HepG2 (cell line): ENCODE data around the gene ARFGEF2. TPM values are rescaled to one million over a fixed set of nuclear protein-coding genes. Genes with fewer than 3 reads are reported as not detected.
A peak's percentile ranks its signal among the peaks of the same experiment; 100 is the strongest.

Experiments used
- AHDC1 ChIP-seq: sonication (generic); formaldehyde crosslinking; IDR thresholded peaks from 2 replicates; pipeline ENCODE4 v1.5.1; 2020; ENCODE audit warnings: mild to moderate bottlenecking, missing genetic modification reagents, borderline replicate concordance
- FOXA1 ChIP-seq, 2 experiments: fragments of 450-650 bp in 1 of 2; sonication (generic) in 1 of 2; formaldehyde crosslinking in 1 of 2; IDR thresholded peaks; 2 replicates each; pipeline versions ENCODE4 v1.4.0 to v1.6.1; 2016 to 2020; ENCODE audit warnings: missing genetic modification reagents in 1 of 2
- FOXK1 ChIP-seq: sonication (generic); formaldehyde crosslinking; IDR thresholded peaks from 2 replicates; pipeline ENCODE4 v1.4.0; 2020; ENCODE audit warnings: low read depth, missing genetic modification reagents, borderline replicate concordance
- ISL2 ChIP-seq: sonication (generic); formaldehyde crosslinking; IDR thresholded peaks from 2 replicates; pipeline ENCODE4 v1.5.0; 2020; ENCODE audit warnings: missing genetic modification reagents
- KDM3A ChIP-seq: IDR thresholded peaks from 2 replicates; pipeline ENCODE4 v1.6.1; 2018; ENCODE audit warnings: low read depth, missing compliant biosample characterization
- LCORL ChIP-seq, 2 experiments: fragments of 450-650 bp in 1 of 2; sonication (generic) in 1 of 2; formaldehyde crosslinking in 1 of 2; IDR thresholded peaks; 2 replicates each; pipeline versions ENCODE4 v1.5.0 to v1.6.1; 2017 to 2020; ENCODE audit warnings: antibody characterized with exemption in 1 of 2, missing genetic modification reagents in 1 of 2
- MED1 ChIP-seq: sonication (generic); formaldehyde crosslinking; IDR thresholded peaks from 2 replicates; pipeline ENCODE4 v1.4.0; 2020; ENCODE audit warnings: missing genetic modification reagents
- PAF1 ChIP-seq: IDR thresholded peaks from 2 replicates; pipeline ENCODE4 v1.6.1; 2016; ENCODE audit warnings: missing genetic modification reagents, missing compliant biosample characterization
- PITX1 ChIP-seq: sonication (generic); formaldehyde crosslinking; IDR thresholded peaks from 2 replicates; pipeline ENCODE4 v1.5.1; 2020; ENCODE audit warnings: mild to moderate bottlenecking, missing genetic modification reagents
- REL ChIP-seq: sonication (generic); formaldehyde crosslinking; conservative IDR thresholded peaks from 2 replicates; pipeline ENCODE4 v1.8.0; 2022; ENCODE audit warnings: mild to moderate bottlenecking, missing genetic modification reagents, moderate library complexity
- SAFB2 ChIP-seq: sonication (generic); formaldehyde crosslinking; IDR thresholded peaks from 2 replicates; pipeline ENCODE4 v1.5.1; 2020; ENCODE audit warnings: missing genetic modification reagents, low read depth, mild to moderate bottlenecking, borderline replicate concordance
- SETDB1 ChIP-seq: sonication (generic); formaldehyde crosslinking; IDR thresholded peaks from 2 replicates; pipeline ENCODE4 v1.5.1; 2020; ENCODE audit warnings: missing genetic modification reagents, mild to moderate bottlenecking, borderline replicate concordance
- TBX3 ChIP-seq: fragments of 450-650 bp; IDR thresholded peaks from 2 replicates; pipeline ENCODE4 v1.6.1; 2017; ENCODE audit warnings: antibody characterized with exemption, mild to moderate bottlenecking, inconsistent platforms, borderline replicate concordance
- TGIF2 ChIP-seq: IDR thresholded peaks from 2 replicates; pipeline ENCODE4 v1.6.1; 2016; ENCODE audit warnings: control low read depth, missing compliant biosample characterization
- WIZ ChIP-seq: sonication (generic); formaldehyde crosslinking; IDR thresholded peaks from 2 replicates; pipeline ENCODE4 v1.5.1; 2020; ENCODE audit warnings: mild to moderate bottlenecking, missing genetic modification reagents
- ZFP1 ChIP-seq: IDR thresholded peaks from 2 replicates; pipeline ENCODE4 v1.6.1; 2016
- ZFP36L2 ChIP-seq: sonication (generic); formaldehyde crosslinking; IDR thresholded peaks from 2 replicates; pipeline ENCODE4 v1.4.0; 2020; ENCODE audit warnings: missing genetic modification reagents
- ZNF253 ChIP-seq: sonication (generic); formaldehyde crosslinking; IDR thresholded peaks from 2 replicates; pipeline ENCODE4 v1.8.0; 2022; ENCODE audit warnings: mild to moderate bottlenecking, missing genetic modification reagents, borderline replicate concordance
- ZNF292 ChIP-seq: sonication (generic); formaldehyde crosslinking; IDR thresholded peaks from 2 replicates; pipeline ENCODE4 v1.8.1; 2022; ENCODE audit warnings: mild to moderate bottlenecking, low read depth, missing genetic modification reagents, borderline replicate concordance
- ZNF317 ChIP-seq: sonication (generic); formaldehyde crosslinking; IDR thresholded peaks from 2 replicates; pipeline ENCODE4 v1.5.0; 2020; ENCODE audit warnings: mild to moderate bottlenecking, missing genetic modification reagents
- polyA plus RNA-seq, 8 experiments: library from polyadenylated mRNA; depleted of rRNA in 3 of 8; stranded (reverse) in 7 of 8; unstranded in 1 of 8; fragments of >200 nt; fragmentation: Illumina TruSeq in 4 of 8; extraction: Trizol in 4 of 8; gene quantifications; 2 replicates each; pipeline versions ENCODE4 v1.2.1 to v1.2.3, GENCODE V29; 2011 to 2016; ENCODE audit warnings: low read depth in 4 of 8, missing spikeins in 1 of 8, mixed read lengths in 1 of 8; ENCODE audit not compliant: insufficient read depth in 1 of 8
- total RNA-seq, 5 experiments: library from RNA; depleted of rRNA; stranded (reverse); fragments of >200 nt; fragmentation: Illumina TruSeq; extraction: Trizol; gene quantifications; 2 replicates each; pipeline ENCODE4 v1.2.3, GENCODE V29; 2016; ENCODE audit warnings: low read depth in 1 of 5
- TF ChIP-seq, protein P1 (sequence below): sonication (generic); formaldehyde crosslinking; IDR thresholded peaks from 2 replicates; pipeline ENCODE4 v1.5.0; 2020; ENCODE audit warnings: mild to moderate bottlenecking, missing genetic modification reagents

The ARFGEF2 gene
- total and polyA plus RNA-seq, 2 of the 13 experiments (the other 11 are each of a cell fraction or from before 2014, with no cell fraction given) = 44.0 to 60.8 TPM

GRCh38 chr20:48920527-48921167, 864 bp upstream of the ARFGEF2 start (continued):
- TF ChIP-seq SETDB1 (CRISPR knock-in tag) = no peak
- peak; percentile 6; the same call in 1 of the 2 replicates for TF ChIP-seq MED1 (CRISPR knock-in tag)
- no peak for TF ChIP-seq REL (CRISPR knock-in tag)
- peak; percentile 4; the same call in 1 of the 2 replicates for TF ChIP-seq ZFP36L2 (CRISPR knock-in tag)
- peak; percentile 4; the same call in 1 of the 2 replicates for TF ChIP-seq TBX3
- TF ChIP-seq FOXK1 (CRISPR knock-in tag) = no peak
- TF ChIP-seq FOXA1 (IDR thresholded peaks at IDR 0.05) = peak; percentile 65
- TF ChIP-seq FOXA1 (CRISPR knock-in tag; IDR thresholded peaks at IDR 0.05) = no peak
- no peak for TF ChIP-seq AHDC1 (CRISPR knock-in tag)
- peak; percentile 59; the same call in 1 of the 2 replicates for TF ChIP-seq LCORL (IDR thresholded peaks at IDR 0.05)
- TF ChIP-seq LCORL (CRISPR knock-in tag; IDR thresholded peaks at IDR 0.05) = no peak
- TF ChIP-seq PITX1 (CRISPR knock-in tag) = peak; percentile 93; the same call in 1 of the 2 replicates
- no peak for TF ChIP-seq TGIF2 (CRISPR knock-in tag)
- no peak for TF ChIP-seq ZNF253
- 0 out of 2 replicates have a peak, but pooled peaks have one; percentile 41 for TF ChIP-seq ISL2 (CRISPR knock-in tag)
- no peak for TF ChIP-seq PAF1 (CRISPR knock-in tag)
- 0 out of 2 replicates have a peak, but pooled peaks have one; percentile 1 for TF ChIP-seq SAFB2 (CRISPR knock-in tag)
- peak; percentile 22 for TF ChIP-seq ZNF292 (CRISPR knock-in tag)
- TF ChIP-seq KDM3A (CRISPR knock-in tag) = 0 out of 2 replicates have a peak, but pooled peaks have one; percentile 6
- TF ChIP-seq, protein P1, sequence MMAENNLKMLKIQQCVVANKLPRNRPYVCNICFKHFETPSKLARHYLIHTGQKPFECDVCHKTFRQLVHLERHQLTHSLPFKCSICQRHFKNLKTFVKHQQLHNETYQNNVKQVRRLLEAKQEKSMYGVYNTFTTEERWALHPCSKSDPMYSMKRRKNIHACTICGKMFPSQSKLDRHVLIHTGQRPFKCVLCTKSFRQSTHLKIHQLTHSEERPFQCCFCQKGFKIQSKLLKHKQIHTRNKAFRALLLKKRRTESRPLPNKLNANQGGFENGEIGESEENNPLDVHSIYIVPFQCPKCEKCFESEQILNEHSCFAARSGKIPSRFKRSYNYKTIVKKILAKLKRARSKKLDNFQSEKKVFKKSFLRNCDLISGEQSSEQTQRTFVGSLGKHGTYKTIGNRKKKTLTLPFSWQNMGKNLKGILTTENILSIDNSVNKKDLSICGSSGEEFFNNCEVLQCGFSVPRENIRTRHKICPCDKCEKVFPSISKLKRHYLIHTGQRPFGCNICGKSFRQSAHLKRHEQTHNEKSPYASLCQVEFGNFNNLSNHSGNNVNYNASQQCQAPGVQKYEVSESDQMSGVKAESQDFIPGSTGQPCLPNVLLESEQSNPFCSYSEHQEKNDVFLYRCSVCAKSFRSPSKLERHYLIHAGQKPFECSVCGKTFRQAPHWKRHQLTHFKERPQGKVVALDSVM = peak; percentile 99
- TF ChIP-seq ZNF317 (CRISPR knock-in tag) = no peak
- TF ChIP-seq WIZ (CRISPR knock-in tag) = no peak; the same call in 1 of the 2 replicates
- 0 out of 2 replicates have a peak, but pooled peaks have one; percentile 20 for TF ChIP-seq ZFP1
